Suprapubic skin (tissue), 4 donors: ENCODE data around the gene CREB5.

Experiments used
- POLR2A ChIP-seq, 2 donors: fragments of 450-650 bp; IDR thresholded peaks; one replicate each; pipeline ENCODE4 v1.6.1; 2017; ENCODE audit warnings: antibody characterized with exemption in 2 of 2, mild to moderate bottlenecking in 2 of 2, moderate library complexity in 2 of 2
- POLR2AphosphoS5 ChIP-seq, 3 donors: sonication (generic); formaldehyde crosslinking; IDR thresholded peaks; one replicate each; pipeline ENCODE4 v1.6.1; 2017; ENCODE audit warnings: antibody characterized with exemption in 3 of 3
- TF ChIP-seq, protein P1 (sequence below), 2 donors: fragments of 200-600 bp in 1 of 2; fragments of 450-650 bp in 1 of 2; sonication (generic) in 1 of 2; IDR thresholded peaks; one replicate each; pipeline ENCODE4 v1.5.1; 2016 to 2019; ENCODE audit warnings: antibody characterized with exemption in 2 of 2, mild to moderate bottlenecking in 1 of 2, moderate library complexity in 1 of 2

DNA sequence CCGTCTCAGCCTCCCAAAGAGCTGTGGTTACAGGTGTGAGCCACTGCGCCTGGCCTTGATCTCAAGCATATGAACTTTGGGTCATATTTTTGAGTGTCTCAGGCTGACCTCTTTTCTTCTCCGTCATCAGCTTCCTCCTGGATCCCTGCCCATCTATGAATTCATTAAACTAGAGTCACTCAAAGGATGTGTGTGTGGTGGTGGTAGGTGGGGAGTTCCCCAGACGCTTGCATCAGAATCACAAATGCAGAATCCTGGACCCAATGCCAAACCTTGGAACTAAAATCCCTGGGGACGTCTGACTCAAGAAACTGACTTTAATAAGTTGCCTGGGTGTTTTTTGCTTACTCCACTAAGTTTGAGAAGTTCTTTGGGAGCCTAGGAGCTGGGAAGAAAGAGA lies 6.7 kb upstream of the CREB5 start:
- TF ChIP-seq POLR2A (IDR thresholded peaks at IDR 0.05) = no peak
- TF ChIP-seq, protein P1, sequence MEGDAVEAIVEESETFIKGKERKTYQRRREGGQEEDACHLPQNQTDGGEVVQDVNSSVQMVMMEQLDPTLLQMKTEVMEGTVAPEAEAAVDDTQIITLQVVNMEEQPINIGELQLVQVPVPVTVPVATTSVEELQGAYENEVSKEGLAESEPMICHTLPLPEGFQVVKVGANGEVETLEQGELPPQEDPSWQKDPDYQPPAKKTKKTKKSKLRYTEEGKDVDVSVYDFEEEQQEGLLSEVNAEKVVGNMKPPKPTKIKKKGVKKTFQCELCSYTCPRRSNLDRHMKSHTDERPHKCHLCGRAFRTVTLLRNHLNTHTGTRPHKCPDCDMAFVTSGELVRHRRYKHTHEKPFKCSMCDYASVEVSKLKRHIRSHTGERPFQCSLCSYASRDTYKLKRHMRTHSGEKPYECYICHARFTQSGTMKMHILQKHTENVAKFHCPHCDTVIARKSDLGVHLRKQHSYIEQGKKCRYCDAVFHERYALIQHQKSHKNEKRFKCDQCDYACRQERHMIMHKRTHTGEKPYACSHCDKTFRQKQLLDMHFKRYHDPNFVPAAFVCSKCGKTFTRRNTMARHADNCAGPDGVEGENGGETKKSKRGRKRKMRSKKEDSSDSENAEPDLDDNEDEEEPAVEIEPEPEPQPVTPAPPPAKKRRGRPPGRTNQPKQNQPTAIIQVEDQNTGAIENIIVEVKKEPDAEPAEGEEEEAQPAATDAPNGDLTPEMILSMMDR (IDR thresholded peaks at IDR 0.05) = no peak
- peak in 1 of 3 donors; percentile 45 for TF ChIP-seq POLR2AphosphoS5 (IDR thresholded peaks at IDR 0.05)
